Right cardiac atrium (tissue), 5 donors: ENCODE measurements around the gene RASA3. TPM values are rescaled to one million over a fixed set of nuclear protein-coding genes. Genes with fewer than 3 reads are reported as not detected.
A peak's percentile ranks its signal among the peaks of the same experiment; 100 is the strongest.

ENCODE experiments used
- ATAC-seq, 2 donors: fragments of 200-7000 bp; cut with Tn5 transposase; one replicate each; pipeline versions ENCODE4 v1.8.0 to v1.9.1; 2020; ENCODE audit warnings: moderate library complexity in 2 of 2, mild to moderate bottlenecking in 1 of 2
- DNase-seq, 3 donors: peaks; one replicate each; pipeline ENCODE4 v3.0.0-alpha.2; 2020
- H3K27ac ChIP-seq: one replicate; pipeline ENCODE4 v1.5.1; 2013; ENCODE audit warnings: mild to moderate bottlenecking, low read length, control low read depth, moderate library complexity
- H3K27me3 ChIP-seq: one replicate; pipeline ENCODE4 v1.6.1; 2013; ENCODE audit not compliant: control insufficient read depth, insufficient read depth
- H3K4me1 ChIP-seq: one replicate; pipeline ENCODE4 v1.6.1; 2013; ENCODE audit warnings: low read length; ENCODE audit not compliant: control insufficient read depth, insufficient read depth
- H3K4me3 ChIP-seq: one replicate; pipeline ENCODE4 v1.5.1; 2013; ENCODE audit warnings: low read length, control low read depth
- H3K9me3 ChIP-seq: one replicate; pipeline ENCODE4 v1.6.1; 2013; ENCODE audit warnings: low read length; ENCODE audit not compliant: control insufficient read depth
- WGBS: extraction: QIAGEN DNeasy Blood & Tissue Kit; methylation state at CpG from one replicate; pipeline ENCODE4 v1.1.7; 2013; 5-methylcytosine and 5-hydroxymethylcytosine counted together
- intact Hi-C, 4 donors: fragments of 100-400 bp; cut with DNase I; formaldehyde crosslinking; loops; one replicate each; pipeline versions ENCODE4 v1.11.0 to v1.14.0; 2022 to 2023
- polyA plus RNA-seq: library from polyadenylated mRNA; stranded (reverse); fragments of 200-250 nt; gene quantifications from one replicate; pipeline ENCODE4 v1.2.3, GENCODE V29; 2013
- total RNA-seq, 4 donors: library from RNA; stranded (reverse); fragmentation: NEBNext Ultra II Directional; extraction: Animal tissue kit (Norgen Biotek cat#: 25700); gene quantifications; one replicate each; pipeline ENCODE4 v1.2.1, GENCODE V29; 2021
- donor health status: healthy with polysubstance abuse.
- donor health status: DM: no; HTN: yes; CAD: no.
- donor health status: DM: no; HTN: no; CAD: no.
- donor health status: DM: no; HTN: yes; CAD: no; lungs with severe emphysema.
- donor health status: DM: yes; HTN: yes; CAD: no.

RASA3 gene
- total and polyA plus RNA-seq, 5 donors, result 7.4 to 15.5 (median 10.8) TPM

DNA sequence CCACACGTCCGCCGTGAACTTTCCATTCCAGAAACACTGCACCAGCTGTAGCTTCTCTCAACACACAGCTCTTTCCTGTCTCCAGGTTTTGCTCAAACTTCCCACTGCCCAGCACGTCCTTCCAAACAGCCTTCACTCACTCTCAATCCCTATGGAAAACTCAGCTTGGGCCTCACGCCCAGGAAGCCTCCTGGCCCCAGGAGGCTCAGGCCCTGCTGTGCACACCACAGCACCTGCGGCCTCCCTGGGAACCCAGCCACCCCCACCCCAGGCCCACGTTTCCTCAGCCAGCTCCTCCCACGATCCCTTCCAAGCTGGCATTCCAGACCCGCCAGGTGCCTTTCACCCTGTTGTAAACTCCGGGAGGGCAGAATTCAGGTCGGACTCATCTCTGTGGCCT lies 193.7 kb downstream of the RASA3 start:
- Histone ChIP-seq H3K4me3 (no peak overlapping the region), H3K27me3 (no peaks in the 10 kb centered on the region), H3K4me1 (no peaks in the 10 kb centered on the region), H3K9me3 (no peaks in the 10 kb centered on the region), H3K27ac (no peak overlapping the region)
- intact Hi-C loops, result no loop called here
- no peak for DNase-seq
- WGBS, result 53% methylated on average over 11 of the region's 11 CpGs
- no peak for ATAC-seq

DNA sequence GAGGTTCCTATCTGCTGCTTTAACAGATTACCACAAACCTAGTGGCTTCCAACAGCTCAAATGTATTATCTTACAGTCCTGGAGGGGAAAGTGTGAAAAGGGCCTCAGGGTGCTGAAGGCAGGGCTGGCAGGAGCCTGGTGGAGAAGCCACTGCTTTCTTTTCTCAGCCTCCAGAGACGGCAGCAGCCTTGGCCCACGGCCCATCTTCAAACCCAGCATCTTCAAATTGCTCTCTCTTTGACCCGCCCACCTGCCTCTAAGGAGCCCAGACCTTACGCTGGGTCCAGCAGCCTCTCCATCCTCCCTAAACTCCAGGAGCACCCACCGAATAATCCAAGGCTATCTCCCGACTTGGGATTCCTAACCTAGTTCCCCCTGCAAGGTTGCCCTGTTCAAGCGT lies 194.2 kb downstream of the RASA3 start:
- H3K27ac ChIP-seq, result no peak overlapping the region
- intact Hi-C loops, result no loop called here
- no peaks in the 10 kb centered on the region for H3K9me3 ChIP-seq
- H3K4me1 ChIP-seq, result no peaks in the 10 kb centered on the region
- 48% methylated on average over 7 of the region's 7 CpGs for WGBS
- DNase-seq (no peak), ATAC-seq (no peak)
- H3K27me3 ChIP-seq, result no peaks in the 10 kb centered on the region
- H3K4me3 ChIP-seq, result no peak overlapping the region

DNA sequence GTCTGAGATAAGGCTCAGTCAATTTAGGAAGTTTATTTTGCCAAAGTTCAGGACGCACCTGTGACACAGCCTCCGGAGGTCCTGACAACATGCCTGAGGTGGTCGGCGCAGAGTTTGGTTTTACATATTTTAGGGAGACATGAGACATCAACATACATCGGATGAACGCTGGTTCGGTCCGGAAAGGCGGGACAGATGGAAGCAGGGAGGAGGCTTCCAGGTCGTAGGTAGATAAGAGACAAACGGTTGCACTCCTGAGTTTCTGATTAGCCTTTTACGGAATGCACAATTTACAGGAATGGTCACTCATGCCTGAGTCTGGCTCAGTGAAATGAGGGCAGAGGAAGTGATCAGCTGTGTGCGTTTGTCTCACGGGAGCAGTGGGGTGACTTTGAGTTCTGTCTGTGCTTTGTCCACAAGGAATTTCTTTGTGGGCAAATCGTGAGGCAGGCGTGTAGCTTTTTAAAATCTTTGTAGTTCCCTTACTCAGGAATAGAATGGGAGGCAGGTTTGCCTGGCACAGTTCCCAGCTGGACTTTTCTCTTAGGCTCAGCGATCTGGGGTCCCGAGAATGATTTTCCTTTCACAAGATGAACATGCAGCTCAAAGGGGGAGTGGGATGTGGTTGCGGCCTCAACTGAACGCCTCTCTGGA lies 194.8 kb downstream of the RASA3 start:
- intact Hi-C loops, result no loop called here
- Histone ChIP-seq H3K9me3 (no peaks in the 10 kb centered on the region), H3K4me3 (no peak overlapping the region), H3K4me1 (no peaks in the 10 kb centered on the region), H3K27ac (no peak overlapping the region), H3K27me3 (no peaks in the 10 kb centered on the region)
- DNase-seq (no peak), ATAC-seq (no peak)
- 66% methylated on average over 20 of the region's 20 CpGs for WGBS

DNA sequence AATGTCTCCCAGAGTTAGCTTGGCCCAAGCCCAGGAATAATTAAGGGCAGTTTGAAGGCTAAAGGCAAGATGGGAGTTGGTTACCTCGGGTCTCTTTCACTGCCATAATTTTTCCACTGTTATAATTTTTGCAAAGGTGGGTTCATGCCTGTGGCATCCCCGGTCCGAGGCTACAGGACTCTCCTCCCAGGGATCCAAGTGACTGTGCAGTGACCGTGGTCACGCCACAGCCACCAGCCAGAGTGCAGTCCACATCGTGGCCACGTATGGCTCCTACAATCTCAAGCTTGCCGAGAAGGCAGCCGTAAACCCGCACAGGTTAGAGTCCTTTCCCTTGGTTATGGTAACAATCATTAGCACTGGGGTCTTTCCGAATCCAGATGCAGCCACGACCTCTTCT lies 195.3 kb downstream of the RASA3 start:
- no peak overlapping the region for H3K27ac ChIP-seq
- H3K4me1 ChIP-seq, result no peaks in the 10 kb centered on the region
- DNase-seq (no peak), ATAC-seq (no peak)
- H3K4me3 ChIP-seq, result no peak overlapping the region
- intact Hi-C loops, result no loop called here
- 87% methylated on average over 12 of the region's 12 CpGs for WGBS
- no peaks in the 10 kb centered on the region for H3K9me3 ChIP-seq
- H3K27me3 ChIP-seq, result no peaks in the 10 kb centered on the region

DNA sequence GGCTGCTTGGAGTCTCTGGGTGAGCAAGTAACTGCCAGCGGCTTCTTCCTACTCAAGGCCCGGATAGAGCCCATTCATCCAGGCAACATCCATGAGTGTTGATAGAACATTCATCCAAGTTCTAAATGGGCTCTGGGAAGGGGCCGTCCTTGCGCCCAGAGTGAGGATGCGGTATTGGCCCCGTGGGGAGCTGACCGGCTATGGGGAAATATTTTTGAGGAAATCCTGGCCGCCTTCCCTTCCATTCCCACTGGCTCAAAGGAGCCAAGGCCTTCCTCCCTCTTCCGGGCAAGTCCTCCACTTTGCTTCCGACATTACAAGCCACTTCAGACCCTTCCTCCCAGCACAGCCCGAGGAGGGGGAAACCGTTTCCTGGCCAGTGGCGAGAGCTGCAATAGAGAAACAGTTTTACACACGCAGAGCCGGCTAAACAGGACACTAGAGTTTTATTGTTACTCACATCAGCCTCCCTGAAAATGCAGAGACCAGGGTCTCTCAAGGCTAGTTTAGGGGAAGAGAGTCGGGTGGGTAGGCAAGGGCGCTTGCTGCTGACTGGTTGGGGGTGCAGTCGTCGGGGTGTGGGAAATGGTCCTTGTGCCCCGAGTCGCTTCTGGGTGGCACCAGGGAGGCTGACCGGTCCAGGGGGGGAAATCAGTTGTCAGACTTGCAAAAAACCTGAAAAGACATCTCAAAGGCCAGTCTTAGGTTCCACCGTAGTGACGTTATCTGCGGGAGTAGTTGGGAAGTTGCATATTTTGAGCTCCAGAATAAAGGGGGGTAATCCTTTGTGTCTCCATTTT lies 196.1 kb downstream of the RASA3 start:
- Histone ChIP-seq H3K4me1 (no peaks in the 10 kb centered on the region), H3K9me3 (no peaks in the 10 kb centered on the region), H3K4me3 (no peak overlapping the region), H3K27me3 (no peaks in the 10 kb centered on the region), H3K27ac (no peak overlapping the region)
- DNase-seq, result no peak
- no peak for ATAC-seq
- intact Hi-C loops, result no loop called here
- WGBS, result 74% methylated on average over 25 of the region's 25 CpGs

DNA sequence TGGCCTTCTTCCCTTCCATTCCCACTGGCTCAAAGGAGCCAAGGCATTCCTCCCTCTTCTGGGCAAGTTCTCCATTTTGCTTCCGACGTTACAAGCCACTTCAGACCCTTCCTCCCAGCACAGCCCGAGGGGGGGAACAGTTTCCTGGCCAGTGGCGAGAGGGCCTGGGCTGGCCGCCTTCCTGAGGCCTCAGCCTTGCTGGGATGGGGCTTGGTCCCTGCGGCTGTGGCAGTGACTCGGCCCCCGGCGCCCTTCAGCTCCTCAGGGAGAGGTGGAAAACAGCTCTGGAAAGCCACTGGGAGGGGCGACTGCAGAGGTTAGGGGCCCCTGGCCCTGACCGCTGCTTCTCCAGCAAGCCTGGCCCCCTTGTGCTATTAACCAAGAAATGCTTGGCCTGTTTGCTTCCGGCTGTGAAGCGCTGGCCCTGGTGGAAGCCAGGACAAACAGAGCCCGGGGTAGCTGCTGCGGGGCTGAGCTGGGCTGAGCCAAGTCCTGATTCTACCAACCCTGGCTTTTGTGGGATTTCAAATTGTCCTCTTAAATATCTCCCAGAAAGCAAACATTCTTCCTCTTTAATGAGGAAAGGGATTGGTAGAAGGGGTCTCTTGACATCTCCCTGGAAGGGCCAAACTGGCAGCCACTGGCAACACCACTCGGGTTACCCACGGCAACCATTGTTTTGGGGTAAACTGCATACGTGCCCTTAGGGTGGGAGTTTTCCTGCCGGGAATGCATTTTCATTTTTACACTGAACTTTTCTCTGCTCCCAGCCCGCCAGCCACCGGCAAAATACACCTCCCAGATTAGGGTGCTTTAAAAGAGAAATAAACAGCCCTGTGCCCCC lies 197.2 kb downstream of the RASA3 start:
- ATAC-seq, result peak; percentile 73 to 79
- peak in 2 of 3 donors; percentile 81 to 82 for DNase-seq
- Histone ChIP-seq H3K27ac (no peak overlapping the region), H3K27me3 (no peaks in the 10 kb centered on the region), H3K9me3 (no peaks in the 10 kb centered on the region), H3K4me1 (no peaks in the 10 kb centered on the region), H3K4me3 (no peak overlapping the region)
- intact Hi-C loops, result no loop called here
- WGBS, result 32% methylated on average over 21 of the region's 21 CpGs

DNA sequence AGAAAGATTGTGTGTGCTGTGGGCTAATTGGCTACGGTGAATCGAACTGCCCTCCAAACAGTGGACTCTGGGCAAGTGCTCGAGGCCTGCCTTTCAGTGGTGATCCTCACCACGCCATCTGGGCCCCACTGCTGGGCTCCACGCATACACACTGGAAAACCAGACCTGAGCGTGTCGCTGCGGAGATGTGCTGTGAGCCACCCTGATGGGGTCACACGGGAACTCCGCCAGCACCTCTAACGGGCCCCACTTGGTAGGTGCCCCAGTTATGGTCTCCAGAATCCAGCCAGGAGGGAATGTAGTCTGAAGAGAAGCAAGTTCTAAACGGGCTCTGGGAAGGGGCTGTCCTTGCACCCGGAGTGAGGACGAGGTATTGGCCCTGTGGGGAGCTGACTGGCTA lies 197.8 kb downstream of the RASA3 start:
- H3K27ac ChIP-seq, result no peak overlapping the region
- 83% methylated on average over 14 of the region's 14 CpGs for WGBS
- H3K9me3 ChIP-seq, result no peaks in the 10 kb centered on the region
- H3K27me3 ChIP-seq, result no peaks in the 10 kb centered on the region
- no peaks in the 10 kb centered on the region for H3K4me1 ChIP-seq
- DNase-seq (no peak), ATAC-seq (peak in 1 of 2 donors; percentile 9)
- no peak overlapping the region for H3K4me3 ChIP-seq
- intact Hi-C loops, result no loop called here

DNA sequence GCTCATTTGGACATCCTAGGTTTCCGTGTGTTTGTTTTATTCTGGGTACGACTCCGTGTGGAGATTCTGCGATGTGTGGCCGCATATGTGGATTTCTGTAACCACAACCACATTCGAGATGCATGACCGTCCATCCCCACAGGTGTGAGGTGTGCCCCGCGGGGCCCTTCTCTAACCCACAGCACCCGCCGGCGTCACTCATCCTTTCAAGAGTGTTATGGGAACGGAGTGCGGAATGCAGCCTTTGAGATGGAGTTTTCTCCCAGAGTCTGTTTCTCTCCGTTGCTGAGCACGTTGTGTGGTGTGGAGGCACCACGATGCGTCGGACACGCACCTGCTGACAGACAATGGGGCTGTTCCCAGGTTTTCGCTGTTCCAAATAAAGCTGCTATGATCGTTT lies 198.5 kb downstream of the RASA3 start:
- no peak overlapping the region for H3K4me3 ChIP-seq
- intact Hi-C loops, result no loop called here
- WGBS, result 95% methylated on average over 22 of the region's 22 CpGs
- no peak for ATAC-seq
- H3K4me1 ChIP-seq, result no peaks in the 10 kb centered on the region
- DNase-seq, result no peak
- no peak overlapping the region for H3K27ac ChIP-seq
- H3K27me3 ChIP-seq, result no peaks in the 10 kb centered on the region
- no peaks in the 10 kb centered on the region for H3K9me3 ChIP-seq

DNA sequence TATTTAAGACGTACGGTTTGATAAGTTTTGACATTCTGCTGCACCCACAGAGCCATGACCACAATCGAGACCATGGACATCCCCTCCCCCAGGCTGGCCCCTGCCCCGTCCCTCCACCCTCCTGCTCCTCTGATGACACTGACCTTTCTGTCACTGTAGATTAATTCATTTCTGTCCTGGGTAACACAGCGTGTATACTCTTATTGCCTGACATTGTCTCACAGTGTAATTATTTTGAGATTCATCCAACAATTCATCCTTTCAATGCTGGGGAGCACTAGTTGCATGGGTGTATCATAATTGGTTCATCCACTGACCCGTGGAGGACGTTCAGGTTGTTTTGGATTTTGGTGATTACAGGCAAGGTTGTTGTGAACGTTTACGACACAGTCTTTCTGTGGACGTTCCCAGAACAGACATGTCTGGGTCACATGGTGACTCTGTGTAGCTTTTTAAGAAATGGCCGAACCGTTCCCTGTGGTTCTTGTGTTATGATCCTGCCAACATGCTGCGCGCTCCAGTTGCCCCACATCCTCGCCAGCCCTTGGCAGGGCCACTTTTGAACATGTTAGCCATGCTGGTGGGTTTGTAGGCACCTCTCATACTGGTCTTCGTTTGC lies 200.5 kb downstream of the RASA3 start:
- no peak overlapping the region for H3K27ac ChIP-seq
- DNase-seq (no peak), ATAC-seq (no peak)
- H3K4me1 ChIP-seq, result peaks cover 2% of the 10 kb centered on the region
- no peak overlapping the region for H3K4me3 ChIP-seq
- WGBS, result 87% methylated on average over 16 of the region's 16 CpGs
- intact Hi-C loops, result no loop called here
- no peaks in the 10 kb centered on the region for H3K27me3 ChIP-seq
- H3K9me3 ChIP-seq, result no peaks in the 10 kb centered on the region

DNA sequence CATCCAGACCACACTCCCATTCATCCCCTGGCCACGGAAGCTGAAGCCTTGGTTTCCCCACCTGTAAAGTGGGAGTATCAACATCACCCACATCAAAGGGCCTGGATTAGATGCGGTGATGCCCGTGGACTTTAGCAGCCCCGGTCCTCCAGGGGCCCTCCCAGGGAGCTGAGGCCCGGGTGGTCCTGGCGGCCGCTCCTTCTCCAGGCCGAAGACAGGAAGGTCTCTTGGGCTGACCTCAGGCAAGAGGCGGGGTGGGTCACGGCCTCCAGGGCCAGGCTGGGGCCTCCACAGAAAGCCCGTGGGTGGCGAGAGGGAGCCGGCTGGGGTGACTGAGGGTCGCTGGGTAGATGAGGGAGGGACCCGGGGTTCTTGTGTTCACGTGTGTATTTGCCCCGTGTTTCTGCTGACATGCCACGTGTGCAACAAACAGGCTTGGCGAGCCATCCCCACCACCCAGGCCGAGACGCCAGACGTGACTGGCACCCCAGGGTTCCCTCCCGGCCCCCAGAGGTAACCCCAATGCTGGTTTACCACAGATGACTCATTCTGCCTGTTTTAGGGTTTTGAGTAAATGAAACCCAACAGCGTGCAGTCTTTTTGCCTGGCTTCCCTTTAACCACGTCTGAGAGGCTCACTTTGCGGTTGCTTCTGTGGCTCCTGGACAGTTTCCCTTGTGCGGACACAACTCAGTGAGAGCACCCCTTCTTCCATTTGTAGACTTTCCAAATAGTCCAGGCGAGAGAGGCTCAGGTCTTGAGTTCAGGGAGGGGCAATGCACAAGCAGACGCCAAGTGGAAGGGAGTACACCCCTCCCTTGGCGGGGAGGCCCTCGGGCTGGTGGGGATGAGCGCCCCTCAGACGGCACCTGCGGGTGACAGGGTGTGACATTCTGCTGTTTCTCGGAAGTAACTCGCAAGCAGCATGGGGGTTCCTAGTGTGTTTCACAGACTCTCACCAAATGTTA lies 201.5 kb downstream of the RASA3 start:
- no peak for ATAC-seq
- intact Hi-C loops, result no loop called here
- Histone ChIP-seq H3K4me3 (no peak overlapping the region), H3K27ac (no peak overlapping the region), H3K4me1 (peaks cover 4% of the 10 kb centered on the region), H3K9me3 (no peaks in the 10 kb centered on the region), H3K27me3 (no peaks in the 10 kb centered on the region)
- DNase-seq, result peak in 1 of 3 donors; percentile 47
- WGBS, result 90% methylated on average over 36 of the region's 36 CpGs
